Adrenal gland (tissue), 12 donors: ENCODE measurements around the gene EXTL2. TPM values are rescaled to one million over a fixed set of nuclear protein-coding genes. Genes with fewer than 3 reads are reported as not detected.

ENCODE experiments used
- DNase-seq, 7 donors: peaks; one replicate each; pipeline ENCODE4 v3.0.0-alpha.2; 2019 to 2020
- H3K27ac ChIP-seq, 5 donors: fragments of 200-600 bp; sonication (generic) in 4 of 5; 1 replicate in 3 of 5; 2 replicates in 2 of 5; pipeline versions ENCODE4 v1.5.1 to v1.8.0; 2016 to 2020; ENCODE audit warnings: mild to moderate bottlenecking in 1 of 5
- H3K27me3 ChIP-seq: fragments of 200-600 bp; 2 replicates; pipeline ENCODE4 v1.8.0; 2021
- H3K36me3 ChIP-seq, 2 donors: fragments of 200-600 bp; replicated peaks in 1 of 2; 1 replicate in 1 of 2; 2 replicates in 1 of 2; pipeline versions ENCODE4 v1.5.1 to v1.8.0; 2018 to 2022
- H3K4me1 ChIP-seq, 2 donors: fragments of 200-600 bp; replicated peaks in 1 of 2; 1 replicate in 1 of 2; 2 replicates in 1 of 2; pipeline versions ENCODE4 v1.5.1 to v1.8.0; 2018 to 2021
- H3K4me3 ChIP-seq, 4 donors: fragments of 200-600 bp; sonication (generic) in 3 of 4; one replicate each; pipeline ENCODE4 v1.5.1; 2016 to 2018
- H3K9me3 ChIP-seq, 3 donors: fragments of 200-600 bp; sonication (generic) in 1 of 3; replicated peaks in 1 of 3; 1 replicate in 2 of 3; 2 replicates in 1 of 3; pipeline versions ENCODE4 v1.5.1 to v1.8.0; 2016 to 2021
- CTCF ChIP-seq, 6 experiments: fragments of 450-650 bp in 4 of 6; fragments of 200-600 bp in 2 of 6; sonication (generic) in 1 of 6; IDR thresholded peaks; 1 replicate in 5 of 6; 2 replicates in 1 of 6; pipeline versions ENCODE4 v1.5.1 to v1.8.0; 2016 to 2021; ENCODE audit warnings: antibody characterized with exemption in 6 of 6, mild to moderate bottlenecking in 2 of 6, moderate library complexity in 1 of 6
- POLR2A ChIP-seq, 2 donors: fragments of 450-650 bp; IDR thresholded peaks; one replicate each; pipeline ENCODE4 v1.6.1; 2017; ENCODE audit warnings: antibody characterized with exemption in 2 of 2, mild to moderate bottlenecking in 2 of 2, moderate library complexity in 1 of 2
- WGBS, 4 donors: extraction: QIAGEN DNeasy Blood & Tissue Kit in 2 of 4; methylation state at CpG; one replicate each; pipeline versions ENCODE4 v1.1.5 to v1.1.7; 2013 to 2017; 5-methylcytosine and 5-hydroxymethylcytosine counted together
- intact Hi-C, 2 donors: fragments of 100-400 bp; cut with DNase I; formaldehyde crosslinking; loops; one replicate each; pipeline versions ENCODE4 v1.14.1 to v1.15.0; 2022 to 2023
- polyA plus RNA-seq, 3 donors: library from polyadenylated mRNA; stranded (reverse); fragments of 200-250 nt in 2 of 3; fragments of 350-450 nt in 1 of 3; fragmentation: Illumina TruSeq in 1 of 3; extraction: RNeasy Lipid Tissue Mini Kit (QIAGEN cat#74804) in 1 of 3; gene quantifications; one replicate each; pipeline ENCODE4 v1.2.3, GENCODE V29; 2013 to 2014
- total RNA-seq, 9 donors: library from RNA; depleted of rRNA in 4 of 9; stranded (reverse); fragments of >200 nt in 4 of 9; fragments of 120-200 nt in 1 of 9; fragmentation: NEBNext Ultra II Directional in 1 of 9; extraction: Animal tissue kit (Norgen Biotek cat#: 25700) in 1 of 9; gene quantifications; one replicate each; pipeline versions ENCODE4 v1.1.0 to v1.2.4, GENCODE V29; 2013 to 2023
- donor health status: healthy with polysubstance abuse.
- donor health status: Bipolar disorder and iron deficiency.
- donor health status: DM: yes; HTN: yes; CAD: no.
- donor health status: DM: no; HTN: no; CAD: no.
- donor health status: DM: no; HTN: no; CAD: no.
- donor health status: DM: yes; HTN: yes; CAD: no.

EXTL2 gene
- total and polyA plus RNA-seq, 12 donors: 15.4 to 98.9 (median 31.6) TPM

GRCh38 chr1:100903777-100904176 lies 9.1 kb upstream of the EXTL2 start:
- Histone ChIP-seq H3K4me3 (no peak overlapping the region), H3K27ac (no peak overlapping the region), H3K9me3 (no peaks in the 10 kb centered on the region), H3K4me1 (no peaks in the 10 kb centered on the region), H3K36me3 (peaks cover 0 to 19% of the 10 kb centered on the region in 2 donors), H3K27me3 (no peaks in the 10 kb centered on the region)
- DNase-seq: no peak
- intact Hi-C loops: no loop called here
- WGBS, 4 donors: 91 to 100% (median 98%) methylated on average over 1 of the region's 1 CpG
- TF ChIP-seq POLR2A (IDR thresholded peaks at IDR 0.05): no peak
- TF ChIP-seq CTCF (IDR thresholded peaks at IDR 0.05): no peak

DNA sequence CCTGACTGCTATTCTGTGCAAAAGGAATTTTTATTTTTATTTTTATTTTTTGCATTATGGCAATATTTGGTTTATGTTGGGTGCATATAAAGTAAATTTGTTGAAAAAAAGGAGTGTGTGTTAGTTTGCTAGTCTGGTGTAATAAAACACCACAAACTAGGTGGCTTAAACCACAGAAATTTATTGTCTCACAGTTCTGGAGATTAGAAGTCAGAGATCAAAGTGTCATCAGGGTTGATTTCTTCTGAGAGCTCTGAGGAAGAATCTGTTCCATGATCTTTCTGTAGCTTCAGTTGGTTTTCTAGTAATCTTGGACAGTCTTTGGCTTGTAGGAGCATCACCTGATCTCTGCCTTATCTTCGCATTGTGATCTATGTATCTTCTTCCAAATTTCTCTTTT lies 7.7 kb upstream of the EXTL2 start:
- intact Hi-C loops: no loop called here
- peaks cover 0 to 14% of the 10 kb centered on the region in 2 donors for H3K36me3 ChIP-seq
- peaks cover under 1 to 12% of the 10 kb centered on the region in 2 donors for H3K4me1 ChIP-seq
- no peaks in the 10 kb centered on the region for H3K9me3 ChIP-seq
- H3K27ac ChIP-seq: no peak overlapping the region
- WGBS, 4 donors: 97 to 100% (median 99%) methylated on average over 1 of the region's 1 CpG
- no peak overlapping the region for H3K4me3 ChIP-seq
- no peak for DNase-seq
- TF ChIP-seq POLR2A (IDR thresholded peaks at IDR 0.05): no peak
- no peak for TF ChIP-seq CTCF (IDR thresholded peaks at IDR 0.05)
- no peaks in the 10 kb centered on the region for H3K27me3 ChIP-seq

DNA sequence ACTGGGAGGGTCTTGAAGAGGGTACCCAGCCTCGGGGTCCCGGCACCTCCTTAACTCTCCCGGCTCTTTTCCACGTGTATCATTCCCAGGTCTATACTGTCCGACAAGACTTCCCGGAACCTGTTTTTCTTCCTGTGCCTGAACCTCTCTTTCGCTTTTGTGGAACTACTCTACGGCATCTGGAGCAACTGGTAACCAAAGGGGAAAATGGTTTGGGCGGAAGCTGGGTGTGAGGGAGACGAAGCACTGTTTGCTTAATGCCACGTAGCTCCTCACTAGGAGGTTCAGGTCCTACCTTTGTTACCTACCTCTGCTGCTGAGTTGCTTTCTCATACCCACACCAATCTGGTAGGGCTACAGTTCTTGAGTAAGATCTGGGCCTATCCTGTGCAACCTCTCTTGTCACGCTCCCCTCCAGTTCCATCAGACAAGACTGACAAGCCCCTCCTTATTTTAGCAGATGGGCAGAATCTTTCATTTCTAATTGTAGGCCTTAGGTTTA lies 1.9 kb upstream of the EXTL2 start:
- H3K27ac ChIP-seq: peak overlapping the region; percentile 88 to 97 (median 92)
- 1 to 10% (median 1%) methylated on average over 6 to 12 of the region's 12 CpGs for WGBS, 4 donors
- intact Hi-C loops: no loop called here
- no peak for TF ChIP-seq CTCF (IDR thresholded peaks at IDR 0.05)
- H3K36me3 ChIP-seq: peaks cover 0 to 6% of the 10 kb centered on the region in 2 donors
- no peaks in the 10 kb centered on the region for H3K9me3 ChIP-seq
- peak in 5 of 7 donors; percentile 24 to 62 (median 32) for DNase-seq
- peaks cover 20 to 35% of the 10 kb centered on the region in 2 donors for H3K4me1 ChIP-seq
- peak overlapping the region; percentile 38 to 79 (median 74) for H3K4me3 ChIP-seq
- H3K27me3 ChIP-seq: no peaks in the 10 kb centered on the region

DNA sequence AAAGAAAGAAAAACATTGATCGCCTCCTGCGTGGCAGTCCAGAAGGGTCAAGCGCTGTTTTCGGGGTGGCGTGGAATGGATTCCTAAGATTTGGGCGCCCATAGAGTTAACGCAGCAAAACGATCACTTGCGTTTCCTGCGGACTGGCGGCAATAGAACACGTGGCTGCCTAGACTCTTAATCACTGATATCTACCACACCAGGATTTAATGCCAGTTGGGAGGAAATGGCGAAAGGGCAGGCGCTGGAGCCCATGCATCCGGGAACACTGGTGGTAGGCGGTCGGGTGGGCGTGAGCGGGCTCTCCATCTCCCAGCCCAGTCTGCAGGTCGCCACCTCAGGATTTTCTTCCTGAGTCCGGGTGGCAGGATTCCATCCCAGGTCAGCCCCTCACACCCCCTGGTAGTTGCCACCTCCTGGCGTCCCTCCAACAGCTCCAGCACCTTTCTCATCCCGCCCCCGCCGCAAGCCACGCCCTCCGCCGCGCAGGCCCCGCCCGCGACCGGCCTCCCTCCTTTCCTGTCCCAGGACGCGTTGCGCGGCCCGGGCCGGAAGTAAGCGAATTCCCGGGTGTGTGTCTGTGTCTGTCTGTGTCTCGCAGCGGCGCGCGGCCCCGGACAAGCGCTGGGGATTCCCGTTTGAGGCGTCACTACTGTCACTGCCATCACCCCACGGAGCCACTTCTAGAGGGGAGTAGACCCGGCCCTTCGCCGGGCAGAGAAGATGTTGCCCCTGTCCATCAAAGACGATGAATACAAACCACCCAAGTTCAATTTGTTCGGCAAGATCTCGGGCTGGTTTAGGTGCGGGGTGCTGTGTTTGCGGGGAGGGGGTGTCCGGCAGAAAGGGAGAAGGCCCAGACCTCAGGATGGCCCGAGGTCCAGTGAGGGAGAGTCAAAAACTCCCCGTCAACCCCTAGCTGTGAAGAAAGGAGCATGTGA lies 1.2 kb upstream of the EXTL2 start, which contains the start of gene SLC30A7:
Gene SLC30A7 (plus strand): TSS at position 551 of the 941 bp plus-strand sequence. CDS start 173 bp downstream, at position 724.
- peaks cover 0 to 6% of the 10 kb centered on the region in 2 donors for H3K36me3 ChIP-seq
- DNase-seq: peak; percentile 96 to 98 (median 97)
- no peaks in the 10 kb centered on the region for H3K27me3 ChIP-seq
- H3K27ac ChIP-seq: peak within 1 kb of the TSS; percentile 88 to 97 (median 92)
- intact Hi-C loops: no loop called here
- peak within 1 kb of the TSS; percentile 77 to 89 (median 80) for H3K4me3 ChIP-seq
- H3K4me1 ChIP-seq: peaks cover 20 to 35% of the 10 kb centered on the region in 2 donors
- WGBS, 4 donors: 0 to 1% (median 0%) methylated on average over 28 to 62 of the region's 62 CpGs
- H3K9me3 ChIP-seq: no peaks in the 10 kb centered on the region
- TF ChIP-seq POLR2A (IDR thresholded peaks at IDR 0.05) (peak; percentile 57 to 90), CTCF (IDR thresholded peaks at IDR 0.05) (no peak)
